Endothelial cell of umbilical vein (primary cell): ENCODE results near the gene EPB41L4B. TPM values are rescaled to one million over a fixed set of nuclear protein-coding genes. Genes with fewer than 3 reads are reported as not detected.

Source experiments
- BruUV-seq: library from RNA; stranded (reverse); fragments of 400-500 nt; replicated peaks from 2 replicates; lab custom pipeline; 2021; lab: Mats Ljungman, UMichigan
- CTCF ChIA-PET: fragments of 300-600, 350-600 bp; sonication (Branson Sonifier 250); formaldehyde crosslinking; loops from one replicate; lab custom pipeline; 2021; ENCODE audit warnings: antibody characterized with exemption, inconsistent platforms; lab: Charles Lee
- POLR2A ChIA-PET: fragments of 300-600, 350-600 bp; sonication (Branson Sonifier 250); formaldehyde crosslinking; loops from one replicate; lab custom pipeline; 2021; ENCODE audit warnings: antibody characterized with exemption, inconsistent platforms; lab: Charles Lee
- DNase-seq: peaks from one replicate; pipeline ENCODE4 v3.0.0-alpha.2; 2011; ENCODE audit warnings: low read depth, low spot score
- FAIRE-seq: peaks from 2 replicates; lab custom pipeline; 2011; peaks lifted over from hg19 to GRCh38; lab: Jason Lieb, UNC
- H2AFZ ChIP-seq: 2 replicates; pipeline ENCODE4 v1.6.0; 2012; ENCODE audit warnings: low read depth, low read length, control low read depth, inconsistent platforms
- H3K27ac ChIP-seq: 2 replicates; pipeline ENCODE4 v1.5.1; 2011; ENCODE audit warnings: low read depth, mild to moderate bottlenecking, control low read depth, low read length, moderate library complexity; ENCODE audit not compliant: insufficient read depth
- H3K27me3 ChIP-seq, 2 experiments: 2 replicates each; pipeline versions ENCODE4 v1.6.0 to v1.6.1; 2011; ENCODE audit warnings: low read length in 2 of 2, mixed read lengths in 1 of 2; ENCODE audit not compliant: control insufficient read depth in 2 of 2, insufficient read depth in 2 of 2
- H3K36me3 ChIP-seq, 2 experiments: 2 replicates in 1 of 2; 3 replicates in 1 of 2; pipeline ENCODE4 v1.5.1; 2011; ENCODE audit warnings: low read length in 2 of 2, mild to moderate bottlenecking in 1 of 2, moderate library complexity in 1 of 2; ENCODE audit not compliant: control insufficient read depth in 2 of 2, insufficient read depth in 2 of 2; ENCODE audit errors: extremely low read depth in 1 of 2
- H3K4me1 ChIP-seq: 3 replicates; pipeline ENCODE4 v1.5.1; 2011; ENCODE audit warnings: mild to moderate bottlenecking, low read length; ENCODE audit not compliant: control insufficient read depth, insufficient read depth; ENCODE audit errors: extremely low read depth
- H3K4me2 ChIP-seq: 2 replicates; pipeline ENCODE4 v1.6.1; 2011; ENCODE audit warnings: low read length, control low read depth, mixed read lengths; ENCODE audit not compliant: insufficient read depth
- H3K4me3 ChIP-seq, 3 experiments: fragments of 200-600 bp in 1 of 3; sonication (generic), shearing (Covaris generic) in 1 of 3; replicated peaks in 1 of 3; 2 replicates each; pipeline ENCODE4 v1.5.1; 2011 to 2016; ENCODE audit warnings: control low read depth in 3 of 3, low read length in 3 of 3, mild to moderate bottlenecking in 2 of 3, inconsistent platforms in 1 of 3, low read depth in 1 of 3, moderate library complexity in 1 of 3; ENCODE audit not compliant: insufficient read depth in 1 of 3
- H3K79me2 ChIP-seq: 2 replicates; pipeline ENCODE4 v1.6.0; 2012; ENCODE audit warnings: low read length, inconsistent platforms; ENCODE audit not compliant: control insufficient read depth, insufficient read depth
- H3K9ac ChIP-seq: replicated peaks from 2 replicates; pipeline ENCODE3; 2011; ENCODE audit warnings: low read length, control low read depth; ENCODE audit not compliant: insufficient read depth; ENCODE audit errors: extremely low read depth
- H3K9me1 ChIP-seq: replicated peaks from 3 replicates; pipeline ENCODE4 v1.6.0; 2011; ENCODE audit warnings: mild to moderate bottlenecking, low read length; ENCODE audit not compliant: control insufficient read depth, insufficient read depth; ENCODE audit errors: extremely low read depth
- H3K9me3 ChIP-seq: replicated peaks from 2 replicates; pipeline ENCODE4 v1.5.1; 2012; ENCODE audit warnings: low read length, inconsistent platforms; ENCODE audit not compliant: control insufficient read depth, insufficient read depth
- H4K20me1 ChIP-seq: replicated peaks from 2 replicates; pipeline ENCODE3; 2011; ENCODE audit warnings: mild to moderate bottlenecking, low read length; ENCODE audit not compliant: control insufficient read depth, insufficient read depth; ENCODE audit errors: extremely low read depth
- CTCF ChIP-seq, 2 donors: IDR thresholded peaks; 1 replicate in 1 of 2; 2 replicates in 1 of 2; pipeline ENCODE4 v1.5.1; 2011; ENCODE audit warnings: low read length in 2 of 2, mild to moderate bottlenecking in 2 of 2, moderate library complexity in 2 of 2, control low read depth in 1 of 2, inconsistent platforms in 1 of 2, low read depth in 1 of 2; ENCODE audit not compliant: insufficient read depth in 1 of 2; ENCODE audit errors: extremely low read depth in 1 of 2
- EZH2 ChIP-seq: IDR thresholded peaks from 2 replicates; pipeline ENCODE4 v1.6.1; 2012; ENCODE audit warnings: borderline replicate concordance, low read depth, mild to moderate bottlenecking, moderate library complexity, low read length, inconsistent platforms; ENCODE audit not compliant: severe bottlenecking
- FOS ChIP-seq: IDR thresholded peaks from 2 replicates; pipeline ENCODE4 v1.6.1; 2011; ENCODE audit warnings: mild to moderate bottlenecking, low read length, moderate library complexity, borderline replicate concordance; ENCODE audit not compliant: insufficient read depth
- GATA2 ChIP-seq: IDR thresholded peaks from 2 replicates; pipeline ENCODE4 v1.7.0; 2011; ENCODE audit warnings: low read depth, mild to moderate bottlenecking, moderate library complexity, mixed read lengths, low read length; ENCODE audit not compliant: insufficient read length, insufficient read depth
- JUN ChIP-seq: IDR thresholded peaks from 2 replicates; pipeline ENCODE4 v1.6.1; 2011; ENCODE audit warnings: borderline replicate concordance, low read depth; ENCODE audit not compliant: insufficient read length, insufficient read depth
- MAX ChIP-seq: IDR thresholded peaks from 2 replicates; pipeline ENCODE4 v1.6.1; 2011; ENCODE audit not compliant: insufficient read depth, insufficient read length
- MYC ChIP-seq: IDR thresholded peaks from one replicate; pipeline ENCODE4 v1.6.1; 2011; ENCODE audit warnings: mild to moderate bottlenecking, low read depth, low read length
- POLR2A ChIP-seq: IDR thresholded peaks from 2 replicates; pipeline ENCODE4 v1.6.1; 2012; ENCODE audit warnings: low read depth, mild to moderate bottlenecking, control low read depth, low read length
- POLR2AphosphoS5 ChIP-seq: IDR thresholded peaks from 2 replicates; pipeline ENCODE4 v1.6.1; 2012; ENCODE audit warnings: low read depth, mild to moderate bottlenecking, control low read depth, low read length, moderate library complexity; ENCODE audit not compliant: insufficient read depth
- dilution Hi-C: fragments of 300-500 bp; cut with MboI; formaldehyde crosslinking; loops from one replicate; pipeline ENCODE4 v1.15.0; 2019; ENCODE audit warnings: low sequenced_read_pairs; ENCODE audit not compliant: extremely low pct_ligation_motif_present
- intact Hi-C: fragments of 100-400 bp; cut with micrococcal nuclease; formaldehyde crosslinking; loops from one replicate; pipeline ENCODE4 v1.10.0; 2022
- polyA plus RNA-seq, 4 experiments: library from polyadenylated mRNA; depleted of rRNA in 3 of 4; stranded (reverse) in 3 of 4; unstranded in 1 of 4; fragments of >200 nt; gene quantifications; 2 replicates each; pipeline versions ENCODE4 v1.2.1 to v1.2.3, GENCODE V29; 2011 to 2012; ENCODE audit warnings: missing spikeins in 1 of 4
- total RNA-seq: library from RNA; stranded (reverse); gene quantifications from 2 replicates; pipeline ENCODE4 v1.2.3, GENCODE V29; 2021

EPB41L4B gene
- total and polyA plus RNA-seq, 2 donors (not counting 3 experiments of a cell fraction or from before 2014, with no cell fraction given), result 0.10 to 0.15 TPM

- Histone ChIP-seq H3K36me3 (no peaks in the 10 kb centered on the region), H2AFZ (no peak overlapping the region), H3K4me3 (no peak overlapping the region), H3K4me2 (no peak overlapping the region), H3K9me3 (no peaks in the 10 kb centered on the region), H3K27me3 (peaks cover 15% of the 10 kb centered on the region in 2 experiments), H3K4me1 (peaks cover 2% of the 10 kb centered on the region), H3K79me2 (no peaks in the 10 kb centered on the region), H3K9me1 (no peaks in the 10 kb centered on the region), H4K20me1 (no peaks in the 10 kb centered on the region), H3K9ac (no peak overlapping the region), H3K27ac (no peak overlapping the region)
- dilution Hi-C loops (no loop called here), intact Hi-C loops (loop anchor here (10.0 kb wide), 1 partner anchor 389 kb away; the partner anchor contains the start of genes ABITRAM and ELP1)
- BruUV-seq, result no TSS peak
- POLR2A ChIA-PET, result no interaction called here
- CTCF ChIA-PET, result no interaction called here
- no peak for FAIRE-seq
- no peak for DNase-seq
- TF ChIP-seq GATA2 (no peak), EZH2 (no peak), POLR2A (no peak), JUN (no peak), MYC (no peak), POLR2AphosphoS5 (no peak), FOS (no peak), CTCF (IDR thresholded peaks at IDR 0.05; ENCODE audit: extremely low read depth in 1 of 2, insufficient read depth in 1 of 2, low read depth in 1 of 2, low read length in 2 of 2) (no peak), MAX (no peak)
Measured at GRCh38 chr9:109323771-109324170, 2.9 kb upstream of the EPB41L4B start.
